Vagina (tissue), 2 donors: ENCODE results near the gene RHBDD1.

Source experiments
- CTCF ChIP-seq, 3 experiments: fragments of 450-650 bp in 2 of 3; fragments of 200-600 bp in 1 of 3; sonication (generic) in 1 of 3; IDR thresholded peaks; one replicate each; pipeline ENCODE4 v1.5.1; 2017 to 2019; ENCODE audit warnings: antibody characterized with exemption in 3 of 3, mild to moderate bottlenecking in 2 of 3, moderate library complexity in 2 of 3
- POLR2A ChIP-seq, 2 donors: fragments of 450-650 bp; IDR thresholded peaks; one replicate each; pipeline ENCODE4 v1.6.1; 2017; ENCODE audit warnings: antibody characterized with exemption in 2 of 2, mild to moderate bottlenecking in 2 of 2, moderate library complexity in 2 of 2

DNA sequence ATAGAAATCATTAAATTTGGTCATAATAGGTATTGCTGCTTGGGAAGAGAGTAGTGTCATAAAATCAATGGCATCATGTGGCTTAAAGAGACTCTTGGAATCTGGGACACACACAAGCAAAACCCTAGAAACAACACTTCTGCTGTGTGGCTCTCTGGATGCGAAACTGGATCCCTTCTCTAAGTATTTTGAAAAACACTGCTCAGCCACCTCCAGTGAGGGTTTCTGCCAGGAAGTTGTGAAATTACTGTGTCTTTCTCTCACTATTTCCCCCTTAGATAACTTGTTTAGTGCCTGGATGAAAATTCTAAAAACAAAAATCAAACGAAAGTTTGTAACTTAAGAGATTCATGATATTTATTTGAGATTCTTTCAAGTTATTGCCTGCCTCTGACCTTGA, 163.8 kb downstream of the RHBDD1 start:
- no peak for TF ChIP-seq POLR2A (IDR thresholded peaks at IDR 0.05)
- no peak for TF ChIP-seq CTCF (IDR thresholded peaks at IDR 0.05)
